MM.1S (cell line): ENCODE measurements around the gene FAM50A.

ENCODE experiments used
- EZH2phosphoT487 ChIP-seq: fragments of 300-600 bp; sonication (generic); IDR thresholded peaks from 2 replicates; pipeline ENCODE4 v1.6.1; 2018; ENCODE audit warnings: antibody characterized with exemption, low read length
- TF ChIP-seq, protein P1 (sequence below): fragments of 300-600 bp; sonication (generic); IDR thresholded peaks from 2 replicates; pipeline ENCODE4 v1.5.1; 2016; ENCODE audit warnings: antibody characterized with exemption, low read length, mixed read lengths

DNA sequence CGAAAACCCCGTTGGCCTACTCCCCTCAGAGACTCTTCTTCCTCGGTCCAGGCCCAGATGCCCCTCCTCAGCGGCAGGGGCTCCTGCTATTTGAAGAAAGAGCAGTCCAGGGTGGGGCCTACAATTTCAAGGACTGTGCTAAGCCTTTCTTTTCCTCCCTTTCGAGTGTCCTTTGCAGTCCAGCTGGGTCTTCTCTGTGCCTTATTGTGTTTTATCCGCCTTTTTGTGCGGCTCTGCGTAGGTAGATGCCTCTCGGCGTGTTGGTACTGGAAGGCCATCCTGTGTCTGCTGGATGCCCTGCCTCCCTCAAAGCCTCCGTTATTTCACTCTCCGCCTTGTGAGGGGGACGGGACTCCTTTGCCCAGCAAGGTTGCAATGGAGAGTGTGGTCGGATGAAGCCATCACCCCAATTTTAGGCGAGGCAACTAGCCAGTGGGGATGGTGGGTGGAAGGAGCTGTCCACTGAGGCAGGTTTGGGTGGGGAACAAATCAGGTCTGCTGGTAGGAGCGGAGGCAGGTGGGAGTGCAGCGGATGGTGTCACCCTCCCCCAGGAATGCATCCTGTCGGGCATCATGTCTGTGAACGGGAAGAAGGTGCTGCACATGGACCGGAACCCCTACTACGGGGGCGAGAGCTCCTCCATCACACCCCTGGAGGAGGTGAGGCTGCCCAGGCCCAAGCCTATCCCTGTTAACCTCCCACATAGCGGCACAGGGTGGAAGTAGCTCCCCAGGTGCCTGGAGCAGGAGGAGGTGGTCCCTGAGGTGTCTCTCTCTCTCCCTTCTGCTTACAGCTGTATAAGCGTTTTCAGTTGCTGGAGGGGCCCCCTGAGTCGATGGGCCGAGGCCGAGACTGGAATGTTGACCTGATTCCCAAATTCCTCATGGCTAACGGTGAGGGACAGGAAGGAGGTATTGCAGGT lies 5.7 kb upstream of the FAM50A start:
- TF ChIP-seq, protein P1, sequence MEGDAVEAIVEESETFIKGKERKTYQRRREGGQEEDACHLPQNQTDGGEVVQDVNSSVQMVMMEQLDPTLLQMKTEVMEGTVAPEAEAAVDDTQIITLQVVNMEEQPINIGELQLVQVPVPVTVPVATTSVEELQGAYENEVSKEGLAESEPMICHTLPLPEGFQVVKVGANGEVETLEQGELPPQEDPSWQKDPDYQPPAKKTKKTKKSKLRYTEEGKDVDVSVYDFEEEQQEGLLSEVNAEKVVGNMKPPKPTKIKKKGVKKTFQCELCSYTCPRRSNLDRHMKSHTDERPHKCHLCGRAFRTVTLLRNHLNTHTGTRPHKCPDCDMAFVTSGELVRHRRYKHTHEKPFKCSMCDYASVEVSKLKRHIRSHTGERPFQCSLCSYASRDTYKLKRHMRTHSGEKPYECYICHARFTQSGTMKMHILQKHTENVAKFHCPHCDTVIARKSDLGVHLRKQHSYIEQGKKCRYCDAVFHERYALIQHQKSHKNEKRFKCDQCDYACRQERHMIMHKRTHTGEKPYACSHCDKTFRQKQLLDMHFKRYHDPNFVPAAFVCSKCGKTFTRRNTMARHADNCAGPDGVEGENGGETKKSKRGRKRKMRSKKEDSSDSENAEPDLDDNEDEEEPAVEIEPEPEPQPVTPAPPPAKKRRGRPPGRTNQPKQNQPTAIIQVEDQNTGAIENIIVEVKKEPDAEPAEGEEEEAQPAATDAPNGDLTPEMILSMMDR, result no peak
- TF ChIP-seq EZH2phosphoT487, result no peak
